ENCODE results near the gene BTNL3. TPM values are rescaled to one million over a fixed set of nuclear protein-coding genes. Genes with fewer than 3 reads are reported as not detected.

The BTNL3 gene
- total RNA-seq, 4 donors from 2014 or later = 0.17 TPM; not detected in 3

DNA sequence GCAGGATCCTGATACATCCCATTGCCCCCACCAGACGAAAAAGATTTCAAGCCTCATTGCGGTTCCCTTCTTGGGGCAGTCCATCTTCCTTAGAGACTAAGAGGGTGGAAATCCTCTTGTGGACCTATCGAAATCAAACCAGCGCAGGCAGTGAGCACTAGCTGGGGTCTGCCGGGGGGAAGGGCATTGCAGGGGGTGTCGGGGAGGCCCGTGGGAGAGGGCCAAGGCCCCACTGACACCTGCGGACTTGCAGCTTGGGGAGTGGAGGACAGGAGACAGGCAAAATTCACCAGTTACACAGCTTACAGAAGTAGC, 51.9 kb downstream of the BTNL3 start:
- TF ChIP-seq, protein P1, sequence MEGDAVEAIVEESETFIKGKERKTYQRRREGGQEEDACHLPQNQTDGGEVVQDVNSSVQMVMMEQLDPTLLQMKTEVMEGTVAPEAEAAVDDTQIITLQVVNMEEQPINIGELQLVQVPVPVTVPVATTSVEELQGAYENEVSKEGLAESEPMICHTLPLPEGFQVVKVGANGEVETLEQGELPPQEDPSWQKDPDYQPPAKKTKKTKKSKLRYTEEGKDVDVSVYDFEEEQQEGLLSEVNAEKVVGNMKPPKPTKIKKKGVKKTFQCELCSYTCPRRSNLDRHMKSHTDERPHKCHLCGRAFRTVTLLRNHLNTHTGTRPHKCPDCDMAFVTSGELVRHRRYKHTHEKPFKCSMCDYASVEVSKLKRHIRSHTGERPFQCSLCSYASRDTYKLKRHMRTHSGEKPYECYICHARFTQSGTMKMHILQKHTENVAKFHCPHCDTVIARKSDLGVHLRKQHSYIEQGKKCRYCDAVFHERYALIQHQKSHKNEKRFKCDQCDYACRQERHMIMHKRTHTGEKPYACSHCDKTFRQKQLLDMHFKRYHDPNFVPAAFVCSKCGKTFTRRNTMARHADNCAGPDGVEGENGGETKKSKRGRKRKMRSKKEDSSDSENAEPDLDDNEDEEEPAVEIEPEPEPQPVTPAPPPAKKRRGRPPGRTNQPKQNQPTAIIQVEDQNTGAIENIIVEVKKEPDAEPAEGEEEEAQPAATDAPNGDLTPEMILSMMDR (IDR thresholded peaks at IDR 0.05 in 4 of 5, conservative IDR thresholded peaks at IDR 0.05 in 1 of 5) = no peak
- no peak for TF ChIP-seq POLR2A (IDR thresholded peaks at IDR 0.05)
- Histone ChIP-seq H3K27me3 (no peaks in the 10 kb centered on the region), H3K4me3 (peak overlapping the region; percentile 5 to 55 (median 42)), H3K36me3 (no peaks in the 10 kb centered on the region), H3K27ac (peak overlapping the region; percentile 60 to 80 (median 73)), H3K9me3 (no peaks in the 10 kb centered on the region), H3K4me1 (no peaks in the 10 kb centered on the region)
- intact Hi-C loops (cut with DNase I; ENCODE audit: low total_unique reads) = loop anchor here (5.0 kb wide), 1 partner anchor 248 kb away; no protein-coding TSS in a partner anchor
- DNase-seq = no peak
- in situ Hi-C loops (cut with MboI; ENCODE audit: low sequenced_read_pairs in 4 of 4) = no loop called here
- ATAC-seq = no peak

DNA sequence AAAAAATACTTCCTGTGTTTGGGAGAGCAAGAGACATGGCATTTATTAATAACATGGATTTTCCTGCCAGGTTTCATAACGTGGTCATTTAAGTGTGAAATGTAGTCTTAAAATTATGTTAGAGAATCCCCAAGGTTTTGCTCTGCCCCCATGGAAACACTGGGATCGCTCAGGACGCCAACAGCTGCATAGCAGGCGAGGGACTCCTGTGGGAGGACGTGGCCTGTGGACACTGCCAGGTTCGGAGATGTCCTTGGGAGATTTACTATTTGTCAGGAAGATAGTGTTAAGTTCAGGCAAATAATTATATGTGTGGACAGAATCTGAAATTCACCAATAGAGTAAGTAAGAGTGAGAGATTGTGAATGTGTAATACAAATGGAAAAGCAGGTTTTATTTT, 52.4 kb downstream of the BTNL3 start:
- intact Hi-C loops (cut with DNase I; ENCODE audit: low total_unique reads) = loop anchor here (5.0 kb wide), 1 partner anchor 249 kb away; no protein-coding TSS in a partner anchor
- no peaks in the 10 kb centered on the region for H3K9me3 ChIP-seq
- peak overlapping the region; percentile 5 to 55 (median 42) for H3K4me3 ChIP-seq
- in situ Hi-C loops (cut with MboI; ENCODE audit: low sequenced_read_pairs in 4 of 4) = no loop called here
- no peaks in the 10 kb centered on the region for H3K4me1 ChIP-seq
- DNase-seq (no peak), ATAC-seq (no peak)
- H3K27ac ChIP-seq = peak overlapping the region; percentile 60 to 80 (median 73)
- H3K27me3 ChIP-seq = no peaks in the 10 kb centered on the region
- H3K36me3 ChIP-seq = no peaks in the 10 kb centered on the region
- TF ChIP-seq, protein P1 (IDR thresholded peaks at IDR 0.05 in 4 of 5, conservative IDR thresholded peaks at IDR 0.05 in 1 of 5) = no peak
- TF ChIP-seq POLR2A (IDR thresholded peaks at IDR 0.05) = no peak

DNA sequence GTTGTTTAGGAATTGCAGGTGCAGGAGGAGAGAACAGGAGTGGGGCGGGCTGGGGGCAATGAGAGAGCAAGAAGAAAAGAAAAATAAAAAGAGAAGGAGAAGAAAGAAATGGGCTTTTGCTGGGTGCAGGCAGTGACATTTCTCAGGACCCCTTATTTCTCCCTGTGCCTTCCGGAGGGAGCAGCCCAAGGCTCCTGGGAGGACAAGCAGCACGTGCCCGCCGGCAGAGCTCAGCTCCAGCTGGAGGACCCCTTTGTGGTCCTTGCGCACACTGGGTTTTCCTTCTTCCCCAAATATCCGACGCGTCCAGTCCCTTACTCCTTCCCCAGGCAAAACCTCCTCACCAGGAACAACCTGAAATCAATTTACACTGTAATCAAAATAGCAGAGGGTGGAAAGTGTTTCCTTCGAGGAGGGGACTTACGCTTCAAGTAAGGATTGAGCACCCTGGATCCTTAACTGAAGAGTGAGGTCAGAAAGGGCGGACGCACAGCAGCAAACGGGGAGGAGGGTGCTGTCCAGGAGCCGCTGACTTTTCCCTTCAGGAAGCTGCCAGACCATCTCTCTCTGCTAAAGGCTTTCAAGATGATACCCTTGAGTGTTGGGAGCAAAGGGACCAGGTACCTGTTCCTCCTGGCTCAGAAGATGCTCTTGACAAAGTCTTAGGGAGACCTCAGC, 53.5 kb downstream of the BTNL3 start:
- in situ Hi-C loops (cut with MboI; ENCODE audit: low sequenced_read_pairs in 4 of 4) = no loop called here
- intact Hi-C loops (cut with DNase I; ENCODE audit: low total_unique reads) = loop anchor here (5.0 kb wide), 1 partner anchor 250 kb away; no protein-coding TSS in a partner anchor
- DNase-seq = no peak
- H3K4me1 ChIP-seq = no peaks in the 10 kb centered on the region
- H3K36me3 ChIP-seq = no peaks in the 10 kb centered on the region
- no peak for ATAC-seq
- H3K9me3 ChIP-seq = no peaks in the 10 kb centered on the region
- no peak for TF ChIP-seq POLR2A (IDR thresholded peaks at IDR 0.05)
- TF ChIP-seq, protein P1 (IDR thresholded peaks at IDR 0.05 in 4 of 5, conservative IDR thresholded peaks at IDR 0.05 in 1 of 5) = no peak
- H3K4me3 ChIP-seq = peak overlapping the region; percentile 38 to 55 (median 42)
- H3K27me3 ChIP-seq = peaks cover 0 to 8% (median 0%) of the 10 kb centered on the region in 3 donors
- peak overlapping the region; percentile 60 to 80 (median 73) for H3K27ac ChIP-seq

DNA sequence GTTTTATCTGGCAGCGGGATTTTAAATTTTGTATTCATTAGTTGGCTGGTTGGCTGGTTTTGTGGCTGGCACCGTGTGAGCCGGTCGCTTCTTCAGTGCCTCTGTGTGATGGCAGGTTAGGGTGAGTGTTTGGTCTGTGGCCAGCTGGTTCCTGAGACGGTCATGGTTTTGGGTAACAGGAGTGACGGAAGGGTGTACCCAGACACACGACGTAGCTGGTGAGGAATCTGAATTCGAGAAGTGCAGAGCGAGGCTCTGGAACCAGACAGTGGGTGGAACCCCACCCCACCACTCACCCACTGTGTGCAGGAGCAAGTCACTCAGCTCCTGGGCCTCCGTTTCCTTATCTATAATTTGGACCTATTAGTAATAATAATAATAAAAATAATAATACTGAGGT, 54.1 kb downstream of the BTNL3 start:
- Histone ChIP-seq H3K4me3 (peak overlapping the region; percentile 38 to 55 (median 42)), H3K9me3 (no peaks in the 10 kb centered on the region), H3K4me1 (no peaks in the 10 kb centered on the region), H3K27ac (peak overlapping the region; percentile 60 to 80 (median 73)), H3K27me3 (peaks cover 0 to 13% (median 2%) of the 10 kb centered on the region in 3 donors), H3K36me3 (no peaks in the 10 kb centered on the region)
- DNase-seq = no peak
- no peak for ATAC-seq
- in situ Hi-C loops (cut with MboI; ENCODE audit: low sequenced_read_pairs in 4 of 4) (no loop called here), intact Hi-C loops (cut with DNase I; ENCODE audit: low total_unique reads) (loop anchor here (5.0 kb wide), 1 partner anchor 250 kb away; no protein-coding TSS in a partner anchor)
- TF ChIP-seq, protein P1 (IDR thresholded peaks at IDR 0.05 in 4 of 5, conservative IDR thresholded peaks at IDR 0.05 in 1 of 5) = no peak
- no peak for TF ChIP-seq POLR2A (IDR thresholded peaks at IDR 0.05)

Measured in gastrocnemius medialis (tissue), 4 donors.